ENCODE data around the gene TMEM250. TPM values are rescaled to one million over a fixed set of nuclear protein-coding genes. Genes with fewer than 3 reads are reported as not detected.

The TMEM250 gene
- total RNA-seq, 4 donors from 2014 or later, result 23.8 to 31.1 (median 28.4) TPM

- DNase-seq (ENCODE audit: low spot score), result no peak
- ATAC-seq (ENCODE audit: low FRiP score), result no peak
- no peak for TF ChIP-seq CTCF (IDR thresholded peaks at IDR 0.05)
Observed at GRCh38 chr9:136136127-136136925, 17.7 kb upstream of the TMEM250 start.

- no peak for TF ChIP-seq CTCF (IDR thresholded peaks at IDR 0.05)
- ATAC-seq (ENCODE audit: low FRiP score) (no peak), DNase-seq (ENCODE audit: low spot score) (no peak)
Observed at GRCh38 chr9:136135326-136136126, 16.9 kb upstream of the TMEM250 start.

DNA sequence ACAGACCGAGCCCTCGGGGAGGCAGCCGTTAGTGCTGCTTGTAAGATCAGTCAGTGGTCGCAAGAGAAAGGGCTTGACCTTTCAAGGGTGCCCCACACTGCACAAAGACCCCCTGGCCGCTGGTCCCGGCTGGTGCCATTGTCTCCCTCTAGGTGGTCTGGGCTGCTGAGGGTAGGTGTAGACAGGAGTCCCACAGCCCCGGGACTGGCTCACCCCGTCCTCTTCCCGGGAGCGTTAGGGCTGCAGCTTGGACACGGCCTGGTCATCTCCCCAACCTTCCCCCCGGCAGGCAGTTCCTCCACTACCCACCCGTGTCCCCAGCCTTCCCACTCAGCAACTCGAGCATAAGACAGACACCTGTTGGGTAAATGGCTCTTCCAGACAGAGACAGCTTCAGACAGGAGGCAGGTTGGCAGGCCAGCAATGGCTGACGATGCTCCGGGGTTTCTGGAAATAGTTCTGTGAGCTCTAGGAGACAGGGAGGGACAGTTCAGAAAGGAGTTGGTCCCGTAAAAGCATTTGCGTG, 15.3 kb upstream of the TMEM250 start:
- no peak for TF ChIP-seq CTCF (IDR thresholded peaks at IDR 0.05)
- no peak for DNase-seq (ENCODE audit: low spot score)
- no peak for ATAC-seq (ENCODE audit: low FRiP score)

DNA sequence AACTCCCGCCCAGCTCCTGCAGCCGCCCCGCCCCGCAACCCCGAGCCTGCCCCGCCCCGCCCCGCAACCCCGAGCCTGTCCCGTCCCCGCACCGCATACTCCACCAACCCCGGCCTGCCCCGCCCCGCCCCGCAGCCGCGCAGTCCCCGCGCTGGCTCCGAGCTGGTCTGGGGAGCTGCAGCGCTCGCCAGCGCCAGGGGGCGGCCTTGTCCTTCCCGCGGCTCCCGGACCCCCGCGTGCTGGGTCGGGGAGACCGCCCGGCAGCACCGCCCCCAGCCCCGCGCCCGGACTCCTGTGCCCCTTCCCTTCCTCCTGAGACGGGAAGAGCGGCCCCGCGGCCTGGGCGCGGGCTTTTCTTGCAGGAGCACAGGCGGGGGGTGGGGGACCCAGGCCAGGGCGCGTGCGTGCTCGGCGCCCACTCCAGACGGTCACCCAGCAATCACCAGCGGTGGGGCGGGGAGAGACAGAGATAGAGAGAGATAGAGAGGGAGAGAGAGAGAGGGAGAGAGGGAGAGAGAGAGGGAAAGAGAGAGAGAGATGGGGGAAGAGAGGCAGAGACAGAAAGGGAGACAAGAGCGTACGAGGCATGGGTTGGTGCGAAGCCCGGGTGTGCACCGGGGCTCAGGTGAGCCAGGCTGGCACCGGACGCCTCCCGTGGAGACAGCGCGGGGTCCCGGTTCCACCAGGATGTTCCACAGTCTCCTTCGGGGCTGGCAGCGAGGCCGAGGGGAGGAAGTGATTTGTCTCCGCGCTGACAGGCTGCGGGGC, 14.7 kb upstream of the TMEM250 start:
- DNase-seq (ENCODE audit: low spot score), result no peak
- no peak for TF ChIP-seq CTCF (IDR thresholded peaks at IDR 0.05)
- ATAC-seq (ENCODE audit: low FRiP score), result no peak

GRCh38 chr9:136132512-136133050, 13.9 kb upstream of the TMEM250 start:
- no peak for DNase-seq (ENCODE audit: low spot score)
- no peak for TF ChIP-seq CTCF (IDR thresholded peaks at IDR 0.05)
- no peak for ATAC-seq (ENCODE audit: low FRiP score)

DNA sequence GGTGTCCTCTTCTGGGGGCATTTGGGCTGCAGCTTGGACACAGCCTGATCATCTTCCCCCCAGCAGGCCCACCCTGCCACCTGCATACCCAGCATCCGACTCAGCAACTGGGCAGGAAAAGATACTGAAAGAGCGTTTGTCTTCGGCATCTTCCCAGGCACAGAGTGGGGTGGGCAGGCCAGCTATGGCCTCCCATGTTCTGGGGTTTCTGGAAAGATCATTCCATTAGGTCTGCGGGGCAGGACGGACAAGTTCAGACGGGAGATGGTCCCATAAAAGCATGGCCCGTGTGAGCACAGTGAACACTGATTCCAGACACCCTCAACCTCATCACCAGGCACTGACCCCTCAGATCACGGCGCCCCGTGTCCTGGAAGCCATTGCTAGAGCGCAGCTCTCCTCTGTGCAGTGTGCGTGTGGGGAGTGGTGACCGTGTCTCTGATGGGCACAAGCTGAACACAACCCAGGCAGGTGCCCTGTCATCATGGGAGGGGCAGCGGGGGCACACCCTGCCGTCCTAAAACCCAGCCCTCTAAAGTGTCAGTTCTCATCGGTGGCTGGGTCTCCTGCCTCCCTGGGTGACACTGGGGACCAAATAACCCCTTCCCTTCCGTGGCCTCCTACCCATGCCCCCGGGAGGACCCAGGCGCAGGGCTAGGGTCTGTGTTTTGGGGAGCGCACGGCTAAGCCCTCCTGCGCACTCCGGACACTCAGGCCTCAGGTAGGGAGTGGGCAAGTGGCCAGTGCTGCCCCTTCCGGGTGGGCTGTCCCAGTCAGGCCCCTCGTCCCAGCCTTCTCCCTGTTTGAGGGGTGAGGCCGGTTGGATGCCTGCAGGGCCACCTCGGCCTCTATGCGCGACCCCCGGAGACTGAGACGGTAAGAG, 13.2 kb upstream of the TMEM250 start:
- DNase-seq (ENCODE audit: low spot score), result no peak
- no peak for TF ChIP-seq CTCF (IDR thresholded peaks at IDR 0.05)
- ATAC-seq (ENCODE audit: low FRiP score), result no peak

Measured in omental fat pad (tissue), 4 donors.